ENCODE results near the gene AKAP6. TPM values are rescaled to one million over a fixed set of nuclear protein-coding genes. Genes with fewer than 3 reads are reported as not detected.

The AKAP6 gene
- polyA plus RNA-seq, 1 donor: 8.5 TPM

DNA sequence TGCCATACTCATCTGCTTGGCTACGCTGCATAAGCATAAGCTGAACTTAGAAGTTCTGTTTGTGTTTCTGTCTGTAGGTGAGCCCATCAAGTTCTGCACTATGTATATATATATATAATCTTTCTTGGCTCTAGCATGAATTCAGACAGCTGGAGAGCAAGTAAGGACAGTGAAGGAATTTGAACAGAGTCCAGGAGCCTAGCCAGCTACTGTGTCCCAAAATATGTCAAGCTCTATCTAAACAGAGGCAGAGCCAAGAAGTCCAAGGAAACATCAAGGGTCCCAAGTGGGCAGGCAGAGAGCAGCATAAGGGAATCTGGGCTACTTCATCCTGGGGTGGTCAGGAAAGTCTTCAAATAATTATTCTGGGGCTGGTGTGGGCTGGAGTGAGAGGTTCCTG, 491.1 kb downstream of the AKAP6 start:
- no peaks in the 10 kb centered on the region for H3K4me1 ChIP-seq (ENCODE audit: control insufficient read depth, insufficient read depth, low read length)
- no peak overlapping the region for H3K27ac ChIP-seq (ENCODE audit: low read length)
- H3K4me3 ChIP-seq (ENCODE audit: low read length): no peak overlapping the region
- no peaks in the 10 kb centered on the region for H3K27me3 ChIP-seq (ENCODE audit: control insufficient read depth, insufficient read depth, low read length)
- no CpG with 5 or more reads among the region's 1 CpG for WGBS (ENCODE audit: insufficient coverage, low lambda C conversion rate)
- H3K36me3 ChIP-seq (ENCODE audit: control insufficient read depth, insufficient read depth, low read length): no peaks in the 10 kb centered on the region
- H3K9me3 ChIP-seq (ENCODE audit: control insufficient read depth, low read depth, low read length): no peaks in the 10 kb centered on the region
- DNase-seq: no peak

DNA sequence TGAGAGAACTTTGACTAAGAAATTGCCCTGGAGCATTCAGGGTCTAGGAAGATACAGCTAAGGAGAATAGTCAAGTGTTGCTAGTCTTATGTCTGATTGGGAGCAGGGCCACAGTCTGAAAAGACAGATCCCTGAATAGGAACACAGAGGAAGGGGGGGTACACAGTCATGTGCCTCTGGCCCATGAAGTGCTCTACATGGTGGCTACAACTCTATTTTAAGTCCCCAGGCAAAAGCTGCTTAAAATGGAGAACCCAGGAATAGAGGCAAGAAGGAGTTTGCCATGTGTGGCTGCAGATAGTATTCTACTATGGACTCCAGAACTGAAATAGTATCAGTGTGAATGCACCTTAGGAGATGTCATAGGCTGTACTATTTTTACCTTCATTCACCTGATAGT, 491.6 kb downstream of the AKAP6 start:
- H3K27ac ChIP-seq (ENCODE audit: low read length): no peak overlapping the region
- no peak for DNase-seq
- H3K4me1 ChIP-seq (ENCODE audit: control insufficient read depth, insufficient read depth, low read length): no peaks in the 10 kb centered on the region
- H3K36me3 ChIP-seq (ENCODE audit: control insufficient read depth, insufficient read depth, low read length): no peaks in the 10 kb centered on the region
- no peaks in the 10 kb centered on the region for H3K27me3 ChIP-seq (ENCODE audit: control insufficient read depth, insufficient read depth, low read length)
- H3K9me3 ChIP-seq (ENCODE audit: control insufficient read depth, low read depth, low read length): no peaks in the 10 kb centered on the region
- no peak overlapping the region for H3K4me3 ChIP-seq (ENCODE audit: low read length)

DNA sequence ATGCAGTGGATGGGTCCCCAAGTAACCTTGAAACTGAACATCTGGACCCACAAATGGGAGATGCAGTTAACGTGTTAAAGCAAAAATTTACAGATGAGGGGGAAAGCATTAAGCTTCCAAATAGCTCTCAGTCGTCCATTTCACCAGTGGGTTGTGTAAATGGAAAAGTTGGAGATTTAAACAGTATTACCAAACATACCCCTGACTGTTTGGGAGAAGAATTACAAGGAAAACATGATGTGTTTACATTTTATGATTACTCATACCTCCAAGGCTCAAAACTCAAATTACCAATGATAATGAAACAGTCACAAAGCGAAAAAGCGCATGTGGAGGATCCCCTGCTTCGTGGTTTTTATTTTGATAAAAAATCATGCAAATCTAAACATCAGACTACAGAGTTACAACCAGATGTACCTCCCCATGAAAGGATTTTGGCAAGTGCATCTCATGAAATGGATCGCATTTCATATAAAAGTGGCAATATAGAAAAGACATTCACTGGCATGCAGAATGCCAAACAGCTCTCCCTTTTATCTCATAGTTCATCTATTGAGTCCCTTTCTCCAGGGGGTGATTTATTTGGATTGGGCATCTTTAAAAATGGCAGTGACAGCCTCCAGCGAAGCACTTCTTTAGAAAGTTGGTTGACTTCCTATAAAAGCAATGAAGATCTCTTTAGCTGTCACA, 493.0 kb downstream of the AKAP6 start:
- H3K27ac ChIP-seq (ENCODE audit: low read length): no peak overlapping the region
- no peak overlapping the region for H3K4me3 ChIP-seq (ENCODE audit: low read length)
- H3K27me3 ChIP-seq (ENCODE audit: control insufficient read depth, insufficient read depth, low read length): no peaks in the 10 kb centered on the region
- H3K36me3 ChIP-seq (ENCODE audit: control insufficient read depth, insufficient read depth, low read length): no peaks in the 10 kb centered on the region
- WGBS (ENCODE audit: insufficient coverage, low lambda C conversion rate): 95% methylated on average over 4 of the region's 7 CpGs
- no peak for DNase-seq
- H3K9me3 ChIP-seq (ENCODE audit: control insufficient read depth, low read depth, low read length): no peaks in the 10 kb centered on the region
- H3K4me1 ChIP-seq (ENCODE audit: control insufficient read depth, insufficient read depth, low read length): no peaks in the 10 kb centered on the region

DNA sequence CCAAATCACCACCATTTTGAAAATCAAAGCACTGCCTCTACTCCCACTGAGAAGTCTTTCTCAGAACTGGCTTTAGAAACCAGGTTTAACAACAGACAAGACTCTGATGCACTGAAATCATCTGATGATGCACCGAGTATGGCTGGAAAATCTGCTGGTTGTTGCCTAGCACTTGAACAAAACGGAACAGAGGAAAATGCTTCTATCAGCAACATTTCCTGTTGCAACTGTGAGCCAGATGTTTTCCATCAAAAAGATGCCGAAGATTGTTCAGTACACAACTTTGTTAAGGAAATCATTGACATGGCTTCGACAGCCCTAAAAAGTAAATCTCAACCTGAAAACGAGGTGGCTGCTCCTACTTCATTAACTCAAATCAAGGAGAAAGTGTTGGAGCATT, 494.6 kb downstream of the AKAP6 start:
- no peak overlapping the region for H3K27ac ChIP-seq (ENCODE audit: low read length)
- H3K36me3 ChIP-seq (ENCODE audit: control insufficient read depth, insufficient read depth, low read length): no peaks in the 10 kb centered on the region
- H3K4me3 ChIP-seq (ENCODE audit: low read length): no peak overlapping the region
- no peaks in the 10 kb centered on the region for H3K27me3 ChIP-seq (ENCODE audit: control insufficient read depth, insufficient read depth, low read length)
- 83% methylated on average over 2 of the region's 5 CpGs for WGBS (ENCODE audit: insufficient coverage, low lambda C conversion rate)
- H3K9me3 ChIP-seq (ENCODE audit: control insufficient read depth, low read depth, low read length): no peaks in the 10 kb centered on the region
- DNase-seq: no peak
- no peaks in the 10 kb centered on the region for H3K4me1 ChIP-seq (ENCODE audit: control insufficient read depth, insufficient read depth, low read length)

DNA sequence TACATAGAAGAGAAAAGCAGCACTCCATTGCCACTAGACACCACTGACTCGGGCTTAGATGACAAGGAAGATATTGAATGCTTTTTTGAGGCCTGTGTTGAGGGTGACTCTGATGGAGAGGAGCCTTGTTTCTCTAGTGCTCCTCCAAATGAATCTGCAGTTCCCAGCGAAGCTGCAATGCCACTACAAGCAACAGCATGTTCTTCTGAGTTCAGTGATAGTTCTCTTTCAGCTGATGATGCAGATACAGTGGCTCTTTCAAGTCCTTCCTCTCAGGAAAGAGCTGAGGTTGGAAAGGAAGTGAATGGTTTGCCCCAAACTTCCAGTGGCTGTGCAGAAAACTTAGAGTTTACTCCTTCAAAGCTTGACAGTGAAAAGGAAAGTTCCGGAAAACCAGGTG, 495.1 kb downstream of the AKAP6 start:
- Histone ChIP-seq H3K4me1 (ENCODE audit: control insufficient read depth, insufficient read depth, low read length) (no peaks in the 10 kb centered on the region), H3K27me3 (ENCODE audit: control insufficient read depth, insufficient read depth, low read length) (no peaks in the 10 kb centered on the region), H3K36me3 (ENCODE audit: control insufficient read depth, insufficient read depth, low read length) (no peaks in the 10 kb centered on the region), H3K9me3 (ENCODE audit: control insufficient read depth, low read depth, low read length) (no peaks in the 10 kb centered on the region), H3K27ac (ENCODE audit: low read length) (no peak overlapping the region), H3K4me3 (ENCODE audit: low read length) (no peak overlapping the region)
- no peak for DNase-seq
- no CpG with 5 or more reads among the region's 3 CpGs for WGBS (ENCODE audit: insufficient coverage, low lambda C conversion rate)

DNA sequence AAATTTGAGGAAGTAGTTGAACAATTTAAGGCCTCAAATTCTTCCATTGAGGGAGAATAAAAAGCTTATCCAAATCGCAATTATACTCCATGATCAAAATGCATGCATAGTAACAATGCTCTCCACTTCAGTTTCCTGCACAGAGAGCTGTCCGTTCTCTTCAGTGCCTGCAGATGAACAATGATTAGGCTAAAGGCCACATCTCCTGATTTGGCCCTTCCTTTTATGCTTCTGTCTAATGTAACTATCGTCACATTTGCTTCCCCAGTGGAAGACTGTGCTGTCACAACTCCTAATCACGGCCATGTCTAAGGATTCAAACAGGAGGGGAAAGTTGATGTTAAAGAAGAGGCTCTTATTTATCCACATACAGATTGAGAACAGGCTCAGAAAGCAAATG, 496.0 kb downstream of the AKAP6 start:
- no peak for DNase-seq
- Histone ChIP-seq H3K27ac (ENCODE audit: low read length) (no peak overlapping the region), H3K36me3 (ENCODE audit: control insufficient read depth, insufficient read depth, low read length) (no peaks in the 10 kb centered on the region), H3K9me3 (ENCODE audit: control insufficient read depth, low read depth, low read length) (no peaks in the 10 kb centered on the region), H3K27me3 (ENCODE audit: control insufficient read depth, insufficient read depth, low read length) (no peaks in the 10 kb centered on the region), H3K4me1 (ENCODE audit: control insufficient read depth, insufficient read depth, low read length) (no peaks in the 10 kb centered on the region), H3K4me3 (ENCODE audit: low read length) (no peak overlapping the region)
- 100% methylated on average over 1 of the region's 4 CpGs for WGBS (ENCODE audit: insufficient coverage, low lambda C conversion rate)

DNA sequence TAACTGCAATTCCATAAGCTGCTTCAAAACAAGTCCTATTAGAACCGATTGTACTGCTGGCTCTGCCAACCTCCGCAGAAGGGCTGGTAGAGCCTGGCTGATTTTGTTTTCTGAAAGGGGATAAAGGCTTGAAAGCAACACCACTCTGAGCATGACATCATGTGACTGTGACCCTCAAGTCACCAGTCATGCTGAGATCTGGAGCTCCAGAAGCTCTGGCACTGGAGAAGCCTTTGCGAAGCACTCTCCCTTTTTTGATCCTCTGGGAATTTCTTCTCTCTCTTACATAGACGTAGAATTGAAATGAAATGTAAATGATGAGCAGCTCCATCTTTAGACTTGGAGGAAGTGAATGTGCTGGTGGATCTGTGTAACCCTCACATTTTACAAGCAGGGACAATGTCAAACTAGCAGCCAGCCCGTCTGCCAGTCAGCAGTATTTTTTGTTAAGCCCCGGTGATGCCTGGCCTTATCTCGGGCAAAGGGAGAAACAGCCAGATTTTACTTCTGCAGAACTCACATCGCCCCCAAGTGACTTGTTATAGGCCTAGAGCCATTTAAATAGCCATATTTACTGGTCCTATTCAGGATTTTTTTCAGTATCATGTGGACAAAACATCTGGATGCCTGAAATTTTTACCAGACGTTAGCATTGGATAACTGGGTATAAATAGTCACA, 497.4 kb downstream of the AKAP6 start:
- no peaks in the 10 kb centered on the region for H3K4me1 ChIP-seq (ENCODE audit: control insufficient read depth, insufficient read depth, low read length)
- H3K4me3 ChIP-seq (ENCODE audit: low read length): no peak overlapping the region
- H3K27ac ChIP-seq (ENCODE audit: low read length): no peak overlapping the region
- WGBS (ENCODE audit: insufficient coverage, low lambda C conversion rate): no CpG with 5 or more reads among the region's 9 CpGs
- no peaks in the 10 kb centered on the region for H3K9me3 ChIP-seq (ENCODE audit: control insufficient read depth, low read depth, low read length)
- no peaks in the 10 kb centered on the region for H3K27me3 ChIP-seq (ENCODE audit: control insufficient read depth, insufficient read depth, low read length)
- no peaks in the 10 kb centered on the region for H3K36me3 ChIP-seq (ENCODE audit: control insufficient read depth, insufficient read depth, low read length)
- DNase-seq: no peak

DNA sequence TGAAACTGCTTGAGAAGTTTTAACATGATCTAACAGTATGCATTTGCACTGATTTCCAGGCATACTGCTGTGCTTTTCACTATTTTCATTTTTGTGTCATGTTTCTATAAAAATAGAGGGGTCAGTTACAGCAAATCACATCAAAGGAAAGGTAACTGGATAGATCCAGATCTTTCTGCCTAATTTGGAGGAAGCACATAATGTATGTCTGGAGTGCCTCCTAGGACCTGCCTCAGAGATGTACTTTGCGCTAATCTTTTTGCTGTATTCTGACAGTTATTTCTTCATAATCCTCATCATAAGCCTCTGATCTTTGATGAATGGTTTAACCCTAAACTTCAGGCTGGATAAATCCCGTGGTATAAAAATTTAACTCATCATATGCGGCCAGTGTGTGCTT, 498.4 kb downstream of the AKAP6 start:
- H3K36me3 ChIP-seq (ENCODE audit: control insufficient read depth, insufficient read depth, low read length): no peaks in the 10 kb centered on the region
- no peak overlapping the region for H3K27ac ChIP-seq (ENCODE audit: low read length)
- H3K4me1 ChIP-seq (ENCODE audit: control insufficient read depth, insufficient read depth, low read length): no peaks in the 10 kb centered on the region
- no CpG with 5 or more reads among the region's 3 CpGs for WGBS (ENCODE audit: insufficient coverage, low lambda C conversion rate)
- no peaks in the 10 kb centered on the region for H3K9me3 ChIP-seq (ENCODE audit: control insufficient read depth, low read depth, low read length)
- no peak for DNase-seq
- H3K27me3 ChIP-seq (ENCODE audit: control insufficient read depth, insufficient read depth, low read length): no peaks in the 10 kb centered on the region
- H3K4me3 ChIP-seq (ENCODE audit: low read length): no peak overlapping the region

DNA sequence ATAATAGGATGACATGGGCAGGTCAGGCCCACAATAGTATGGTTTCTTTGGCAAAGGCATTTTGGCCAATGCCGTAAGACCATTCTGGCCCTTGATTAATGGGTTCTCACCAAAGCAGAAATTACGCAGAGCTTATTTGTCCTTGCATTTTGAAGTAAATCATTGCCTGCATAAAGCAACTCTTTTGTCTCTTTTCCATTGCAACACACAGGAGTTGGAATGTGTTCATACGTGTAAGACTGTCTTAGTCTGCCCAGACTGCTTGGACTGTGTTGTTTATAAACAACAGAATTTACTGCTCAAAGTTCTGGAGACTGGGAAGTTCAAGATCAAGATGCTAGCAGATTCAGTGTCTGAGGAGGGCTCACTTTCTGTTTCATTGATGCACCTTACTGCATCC, 506.8 kb downstream of the AKAP6 start:
- Histone ChIP-seq H3K4me1 (ENCODE audit: control insufficient read depth, insufficient read depth, low read length) (no peaks in the 10 kb centered on the region), H3K27ac (ENCODE audit: low read length) (no peak overlapping the region), H3K4me3 (ENCODE audit: low read length) (no peak overlapping the region), H3K27me3 (ENCODE audit: control insufficient read depth, insufficient read depth, low read length) (no peaks in the 10 kb centered on the region), H3K9me3 (ENCODE audit: control insufficient read depth, low read depth, low read length) (no peaks in the 10 kb centered on the region), H3K36me3 (ENCODE audit: control insufficient read depth, insufficient read depth, low read length) (no peaks in the 10 kb centered on the region)
- WGBS (ENCODE audit: insufficient coverage, low lambda C conversion rate): 80% methylated on average over 2 of the region's 3 CpGs
- no peak for DNase-seq

DNA sequence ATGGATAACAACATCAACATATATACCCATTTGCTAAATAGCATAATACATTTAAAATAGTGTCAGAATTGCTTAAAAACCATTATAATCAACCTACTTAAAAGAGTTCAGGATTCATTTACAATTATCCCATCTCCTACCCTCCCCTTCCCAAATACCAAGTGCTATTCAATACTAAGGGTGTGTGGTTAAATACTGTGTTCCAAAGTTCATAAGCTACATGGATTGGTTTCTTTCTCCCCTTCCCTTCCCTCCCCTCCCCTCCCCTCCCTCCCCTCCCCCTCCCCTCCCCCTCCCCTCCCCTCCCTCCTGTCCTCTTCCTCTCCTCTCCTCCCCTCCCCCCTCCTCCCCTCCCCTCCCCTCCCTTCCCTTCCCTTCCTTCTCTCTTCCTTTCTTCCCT, 512.6 kb downstream of the AKAP6 start:
- H3K9me3 ChIP-seq (ENCODE audit: control insufficient read depth, low read depth, low read length): no peaks in the 10 kb centered on the region
- H3K36me3 ChIP-seq (ENCODE audit: control insufficient read depth, insufficient read depth, low read length): no peaks in the 10 kb centered on the region
- H3K27ac ChIP-seq (ENCODE audit: low read length): no peak overlapping the region
- H3K4me1 ChIP-seq (ENCODE audit: control insufficient read depth, insufficient read depth, low read length): no peaks in the 10 kb centered on the region
- no peak overlapping the region for H3K4me3 ChIP-seq (ENCODE audit: low read length)
- H3K27me3 ChIP-seq (ENCODE audit: control insufficient read depth, insufficient read depth, low read length): no peaks in the 10 kb centered on the region
- no peak for DNase-seq

DNA sequence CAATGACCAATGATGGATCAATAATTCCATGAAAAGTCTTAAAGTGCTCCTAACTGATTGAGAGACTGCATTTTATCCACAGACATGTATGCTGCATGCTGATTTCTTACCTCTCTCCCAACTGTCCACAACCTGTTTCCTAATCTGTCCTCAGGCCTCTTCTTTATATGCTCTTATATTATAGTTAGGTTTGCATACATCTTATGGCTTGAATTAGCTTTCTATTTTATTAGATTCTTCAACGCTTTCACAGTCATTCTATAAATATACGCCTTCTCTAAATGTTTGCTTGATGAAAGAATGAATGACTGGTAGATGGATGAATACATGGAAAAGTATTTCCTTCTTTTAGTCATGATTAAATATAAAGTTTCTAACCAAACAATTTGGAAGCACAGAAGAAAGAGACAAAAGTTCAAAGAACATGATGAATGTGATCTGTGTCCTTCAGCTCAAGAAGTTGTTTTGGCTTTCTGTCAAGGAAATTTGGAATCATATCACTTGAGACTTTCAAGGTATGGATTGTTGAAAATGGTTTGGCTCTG, 517.8 kb downstream of the AKAP6 start:
- no peaks in the 10 kb centered on the region for H3K4me1 ChIP-seq (ENCODE audit: control insufficient read depth, insufficient read depth, low read length)
- no peak overlapping the region for H3K4me3 ChIP-seq (ENCODE audit: low read length)
- 50% methylated on average over 2 of the region's 2 CpGs for WGBS (ENCODE audit: insufficient coverage, low lambda C conversion rate)
- no peaks in the 10 kb centered on the region for H3K9me3 ChIP-seq (ENCODE audit: control insufficient read depth, low read depth, low read length)
- no peaks in the 10 kb centered on the region for H3K36me3 ChIP-seq (ENCODE audit: control insufficient read depth, insufficient read depth, low read length)
- no peak overlapping the region for H3K27ac ChIP-seq (ENCODE audit: low read length)
- H3K27me3 ChIP-seq (ENCODE audit: control insufficient read depth, insufficient read depth, low read length): no peaks in the 10 kb centered on the region
- DNase-seq: no peak

All from large intestine (tissue), 3 donors.